Measurements from ENCODE around the gene AXIN1.
"Not testable (repeated sequence)": the region's sequence is repeated elsewhere in the genome, so short reads cannot be mapped to it uniquely, and the experiment has no call there.

AXIN1 gene

GRCh38 chr16:364595-365491 is 12.3 kb upstream of the AXIN1 start:
- H3K27ac ChIP-seq: no peak overlapping the region
- H3K9ac ChIP-seq: no peak overlapping the region
- H3K4me3 ChIP-seq (ENCODE audit: low read depth, low read length): no peak overlapping the region
- H3K79me2 ChIP-seq: no peaks in the 10 kb centered on the region
- H3K4me1 ChIP-seq: peaks cover 4% of the 10 kb centered on the region
- H3K9me3 ChIP-seq (ENCODE audit: control insufficient read depth, low read length): no peaks in the 10 kb centered on the region
- H2AFZ ChIP-seq: no peak overlapping the region
- no peaks in the 10 kb centered on the region for H3K27me3 ChIP-seq (ENCODE audit: control insufficient read depth, insufficient read depth, low read length)
- no peak overlapping the region for H3K4me2 ChIP-seq (ENCODE audit: low read length)
- no peak for TF ChIP-seq CTCF (IDR thresholded peaks at IDR 0.05)
- no peaks in the 10 kb centered on the region for H3K36me3 ChIP-seq (ENCODE audit: control insufficient read depth, insufficient read depth, low read length)

- no peak for TF ChIP-seq CTCF (IDR thresholded peaks at IDR 0.05)
- no peaks in the 10 kb centered on the region for H3K36me3 ChIP-seq (ENCODE audit: control insufficient read depth, insufficient read depth, low read length)
- no peak overlapping the region for H2AFZ ChIP-seq
- H3K27ac ChIP-seq: no peak overlapping the region
- H3K9me3 ChIP-seq (ENCODE audit: control insufficient read depth, low read length): no peaks in the 10 kb centered on the region
- no peaks in the 10 kb centered on the region for H3K79me2 ChIP-seq
- no peaks in the 10 kb centered on the region for H3K27me3 ChIP-seq (ENCODE audit: control insufficient read depth, insufficient read depth, low read length)
- H3K4me1 ChIP-seq: no peaks in the 10 kb centered on the region
- H3K4me3 ChIP-seq (ENCODE audit: low read depth, low read length): no peak overlapping the region
- no peak overlapping the region for H3K4me2 ChIP-seq (ENCODE audit: low read length)
- no peak overlapping the region for H3K9ac ChIP-seq
Observed at GRCh38 chr16:363766-364490, 11.4 kb upstream of the AXIN1 start.

- TF ChIP-seq CTCF (IDR thresholded peaks at IDR 0.05): no peak
- H3K79me2 ChIP-seq: no peaks in the 10 kb centered on the region
- H3K27me3 ChIP-seq (ENCODE audit: control insufficient read depth, insufficient read depth, low read length): no peaks in the 10 kb centered on the region
- H3K27ac ChIP-seq: no peak overlapping the region
- no peak overlapping the region for H3K4me3 ChIP-seq (ENCODE audit: low read depth, low read length)
- H3K4me1 ChIP-seq: no peaks in the 10 kb centered on the region
- H2AFZ ChIP-seq: no peak overlapping the region
- H3K4me2 ChIP-seq (ENCODE audit: low read length): no peak overlapping the region
- H3K36me3 ChIP-seq (ENCODE audit: control insufficient read depth, insufficient read depth, low read length): no peaks in the 10 kb centered on the region
- no peak overlapping the region for H3K9ac ChIP-seq
- H3K9me3 ChIP-seq (ENCODE audit: control insufficient read depth, low read length): no peaks in the 10 kb centered on the region
Observed at GRCh38 chr16:363110-363765, 10.7 kb upstream of the AXIN1 start.

- not testable (repeated sequence) for H3K79me2 ChIP-seq; H3K4me2 ChIP-seq (ENCODE audit: low read length); H3K27me3 ChIP-seq (ENCODE audit: control insufficient read depth, insufficient read depth, low read length); H3K36me3 ChIP-seq (ENCODE audit: control insufficient read depth, insufficient read depth, low read length); H3K9me3 ChIP-seq (ENCODE audit: control insufficient read depth, low read length); H3K27ac ChIP-seq; H3K4me1 ChIP-seq; H2AFZ ChIP-seq; H3K4me3 ChIP-seq (ENCODE audit: low read depth, low read length); H3K9ac ChIP-seq
Observed at GRCh38 chr16:362702-362999, 10.1 kb upstream of the AXIN1 start.

Measured in parathyroid adenoma (tissue), 2 donors.